ENCODE results near the gene GCFC2. TPM values are rescaled to one million over a fixed set of nuclear protein-coding genes. Genes with fewer than 3 reads are reported as not detected.
"Not testable (repeated sequence)": the region's sequence is repeated elsewhere in the genome, so short reads cannot be mapped to it uniquely, and the experiment has no call there.

Gene GCFC2
- total RNA-seq, 2 donors from 2014 or later, result 14.6 to 38.9 TPM

- Histone ChIP-seq H3K36me3 (no peaks in the 10 kb centered on the region), H3K4me1 (replicated peaks) (no peaks in the 10 kb centered on the region), H3K27me3 (replicated peaks; ENCODE audit: insufficient read depth) (no peaks in the 10 kb centered on the region), H3K4me3 (no peak overlapping the region), H3K9me3 (no peaks in the 10 kb centered on the region), H3K27ac (no peak overlapping the region)
- intact Hi-C loops (cut with DNase I), result loop anchor here (5.0 kb wide), 1 partner anchor 34 kb away; no protein-coding TSS in a partner anchor
- DNase-seq (ENCODE audit: low spot score), result no peak
- TF ChIP-seq POLR2AphosphoS5 (IDR thresholded peaks at IDR 0.05) (no peak), CTCF (IDR thresholded peaks at IDR 0.05) (no peak), POLR2A (IDR thresholded peaks at IDR 0.05) (no peak)
- 94% methylated on average over 3 of the region's 3 CpGs for WGBS
These were observed 34.8 kb downstream of the GCFC2 start for GRCh38 chr2:75675908-75676307.

GRCh38 chr2:75675423-75675822, 35.3 kb downstream of the GCFC2 start:
- H3K4me3 ChIP-seq; H3K36me3 ChIP-seq; H3K9me3 ChIP-seq; H3K4me1 ChIP-seq (replicated peaks); H3K27ac ChIP-seq; DNase-seq (ENCODE audit: low spot score); H3K27me3 ChIP-seq (replicated peaks; ENCODE audit: insufficient read depth): not testable (repeated sequence)
- 83% methylated on average over 4 of the region's 4 CpGs for WGBS
- intact Hi-C loops (cut with DNase I), result loop anchor here (5.0 kb wide), 1 partner anchor 33 kb away; no protein-coding TSS in a partner anchor

- H3K4me1 ChIP-seq (replicated peaks), result no peaks in the 10 kb centered on the region
- no peaks in the 10 kb centered on the region for H3K9me3 ChIP-seq
- no peak for DNase-seq (ENCODE audit: low spot score)
- 82% methylated on average over 2 of the region's 2 CpGs for WGBS
- TF ChIP-seq CTCF (IDR thresholded peaks at IDR 0.05) (no peak), POLR2A (IDR thresholded peaks at IDR 0.05) (no peak), POLR2AphosphoS5 (IDR thresholded peaks at IDR 0.05) (no peak)
- H3K27ac ChIP-seq, result no peak overlapping the region
- no peaks in the 10 kb centered on the region for H3K36me3 ChIP-seq
- no peaks in the 10 kb centered on the region for H3K27me3 ChIP-seq (replicated peaks; ENCODE audit: insufficient read depth)
- H3K4me3 ChIP-seq, result no peak overlapping the region
- intact Hi-C loops (cut with DNase I), result no loop called here
These were observed 42.8 kb downstream of the GCFC2 start for GRCh38 chr2:75667884-75668283.

GRCh38 chr2:75666911-75667310, 43.8 kb downstream of the GCFC2 start:
- no peaks in the 10 kb centered on the region for H3K9me3 ChIP-seq
- H3K4me1 ChIP-seq (replicated peaks), result no peaks in the 10 kb centered on the region
- WGBS, result 55% methylated on average over 6 of the region's 6 CpGs
- intact Hi-C loops (cut with DNase I), result no loop called here
- DNase-seq (ENCODE audit: low spot score), result no peak
- H3K4me3 ChIP-seq, result no peak overlapping the region
- no peaks in the 10 kb centered on the region for H3K27me3 ChIP-seq (replicated peaks; ENCODE audit: insufficient read depth)
- no peak overlapping the region for H3K27ac ChIP-seq
- TF ChIP-seq CTCF (IDR thresholded peaks at IDR 0.05), result no peak
- no peak for TF ChIP-seq POLR2A (IDR thresholded peaks at IDR 0.05)
- no peaks in the 10 kb centered on the region for H3K36me3 ChIP-seq

GRCh38 chr2:75657798-75658197, 52.9 kb downstream of the GCFC2 start:
- no peaks in the 10 kb centered on the region for H3K9me3 ChIP-seq
- peaks cover 2% of the 10 kb centered on the region for H3K4me1 ChIP-seq (replicated peaks)
- intact Hi-C loops (cut with DNase I), result no loop called here
- no peak for DNase-seq (ENCODE audit: low spot score)
- TF ChIP-seq POLR2AphosphoS5 (IDR thresholded peaks at IDR 0.05) (no peak), POLR2A (IDR thresholded peaks at IDR 0.05) (no peak), CTCF (IDR thresholded peaks at IDR 0.05) (no peak)
- no peaks in the 10 kb centered on the region for H3K27me3 ChIP-seq (replicated peaks; ENCODE audit: insufficient read depth)
- H3K27ac ChIP-seq, result no peak overlapping the region
- H3K4me3 ChIP-seq, result no peak overlapping the region
- H3K36me3 ChIP-seq, result no peaks in the 10 kb centered on the region
